Prostate gland (tissue), 2 donors: ENCODE data around the gene SSH2.

Experiments
- CTCF ChIP-seq, 4 experiments: fragments of 200-600 bp in 2 of 4; fragments of 450-650 bp in 2 of 4; sonication (generic) in 2 of 4; IDR thresholded peaks; 1 replicate in 3 of 4; 2 replicates in 1 of 4; pipeline ENCODE4 v1.5.1; 2016 to 2019; ENCODE audit warnings: antibody characterized with exemption in 4 of 4, mild to moderate bottlenecking in 2 of 4, moderate library complexity in 2 of 4
- POLR2AphosphoS5 ChIP-seq: sonication (generic); formaldehyde crosslinking; IDR thresholded peaks from one replicate; pipeline ENCODE4 v1.6.1; 2017; ENCODE audit warnings: antibody characterized with exemption

- TF ChIP-seq POLR2AphosphoS5 (no peak), CTCF (IDR thresholded peaks at IDR 0.05) (no peak)
Measured at GRCh38 chr17:29595107-29595942, 334.7 kb downstream of the SSH2 start.
